KMS-11 (cell line): Measurements from ENCODE around the gene ZFYVE9.
"Not testable (repeated sequence)": the region's sequence is repeated elsewhere in the genome, so short reads cannot be mapped to it uniquely, and the experiment has no call there.

ENCODE experiments used
- H2AFZ ChIP-seq: fragments of 200-600 bp; sonication (generic); 2 replicates; pipeline ENCODE4 v1.6.1; 2016; ENCODE audit warnings: antibody characterized with exemption, mixed run types, low read depth
- H3K27ac ChIP-seq: fragments of 200-600 bp; sonication (generic); 2 replicates; pipeline ENCODE4 v1.6.1; 2016; ENCODE audit warnings: mild to moderate bottlenecking, mixed run types
- H3K27me3 ChIP-seq: fragments of 200-600 bp; sonication (generic); 2 replicates; pipeline ENCODE4 v1.6.1; 2017; ENCODE audit warnings: mild to moderate bottlenecking, low read depth, mixed run types, moderate library complexity; ENCODE audit not compliant: insufficient read depth
- H3K36me3 ChIP-seq: fragments of 200-600 bp; sonication (generic); 2 replicates; pipeline ENCODE4 v1.6.1; 2017; ENCODE audit warnings: mild to moderate bottlenecking, mixed run types; ENCODE audit not compliant: insufficient read depth
- H3K4me1 ChIP-seq: fragments of 200-600 bp; sonication (generic); 2 replicates; pipeline ENCODE4 v1.6.1; 2016; ENCODE audit warnings: mild to moderate bottlenecking, low read depth, mixed run types; ENCODE audit not compliant: poor library complexity, severe bottlenecking
- H3K4me2 ChIP-seq: fragments of 200-600 bp; sonication (generic); 2 replicates; pipeline ENCODE4 v1.7.0; 2016; ENCODE audit warnings: mild to moderate bottlenecking, mixed run types
- H3K4me3 ChIP-seq: fragments of 200-600 bp; sonication (generic); IDR thresholded peaks from 2 replicates; pipeline ENCODE4 v1.6.1; 2017; ENCODE audit warnings: low read depth, low read length, mixed read lengths; ENCODE audit not compliant: insufficient read depth
- H3K79me2 ChIP-seq: fragments of 200-600 bp; sonication (generic); 2 replicates; pipeline ENCODE4 v1.6.1; 2016; ENCODE audit warnings: low read depth, mixed run types; ENCODE audit not compliant: insufficient read depth
- H3K9ac ChIP-seq: fragments of 200-600 bp; sonication (generic); 2 replicates; pipeline ENCODE4 v1.6.1; 2016; ENCODE audit warnings: mild to moderate bottlenecking, mixed run types
- H4K20me1 ChIP-seq: fragments of 200-600 bp; sonication (generic); 2 replicates; pipeline ENCODE4 v1.6.1; 2016; ENCODE audit warnings: mild to moderate bottlenecking, mixed run types; ENCODE audit not compliant: insufficient read depth
- CTCF ChIP-seq: fragments of 200-600 bp; sonication (generic); conservative IDR thresholded peaks from 2 replicates; pipeline ENCODE4 v1.6.1; 2017; ENCODE audit warnings: low read depth, mild to moderate bottlenecking, antibody characterized with exemption, low read length, moderate library complexity, mixed read lengths

The ZFYVE9 gene

DNA sequence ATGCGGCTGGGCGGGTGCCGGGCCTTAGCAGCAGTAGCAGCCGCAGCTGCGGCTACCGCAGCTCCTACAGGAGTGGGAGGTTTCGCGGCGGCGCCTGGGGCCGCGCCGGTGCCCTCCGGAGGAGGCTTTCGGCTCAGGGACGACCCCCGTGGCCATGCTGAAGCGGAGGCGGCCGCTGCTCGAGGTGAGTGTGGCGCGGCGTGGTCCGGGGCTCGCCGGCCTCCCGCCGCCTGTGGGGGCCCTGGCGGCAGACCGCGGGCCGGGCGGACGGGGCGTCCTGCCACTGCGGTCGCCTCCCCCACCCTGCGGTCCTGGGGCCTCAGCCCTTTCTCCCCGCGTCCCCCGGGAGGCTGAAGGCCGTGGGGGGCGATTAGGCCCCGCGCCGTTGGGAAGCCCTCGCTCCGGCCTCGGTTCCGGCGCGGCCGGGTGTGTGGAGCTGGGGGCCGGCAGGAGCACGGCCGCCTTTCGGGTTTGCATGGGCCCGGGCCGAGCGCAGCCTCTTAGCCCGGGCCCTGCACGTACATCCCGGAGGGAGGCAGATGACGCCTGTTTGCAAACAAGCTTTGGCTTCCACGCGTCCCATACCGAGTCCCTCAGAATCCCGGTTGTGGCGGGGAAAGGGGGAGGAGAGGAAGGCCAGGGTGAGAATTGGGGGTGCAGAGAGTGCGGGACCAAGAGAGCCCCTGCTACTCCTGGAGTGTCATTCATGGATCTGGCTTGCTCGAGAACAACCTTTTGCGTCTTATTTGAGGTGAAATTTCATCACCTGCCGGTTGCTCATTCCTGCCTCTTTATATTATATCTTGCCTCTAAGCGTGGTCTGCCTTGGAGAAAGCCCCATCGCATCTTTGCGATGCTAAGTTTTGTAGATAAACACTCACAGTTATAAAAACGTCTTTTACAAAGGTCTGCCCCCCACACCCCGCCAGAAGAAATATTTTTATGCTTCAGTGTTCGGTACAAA, 613 bp downstream of the ZFYVE9 start:
- Histone ChIP-seq H4K20me1 (no peaks in the 10 kb centered on the region), H3K9ac (peak overlapping the region; percentile 94), H3K4me3 (peak overlapping the region; percentile 95), H2AFZ (peak overlapping the region; percentile 84), H3K4me1 (peaks cover 26% of the 10 kb centered on the region), H3K79me2 (peaks cover 23% of the 10 kb centered on the region; the same call in 1 of the 2 replicates), H3K27me3 (no peaks in the 10 kb centered on the region), H3K36me3 (no peaks in the 10 kb centered on the region), H3K4me2 (peak overlapping the region; percentile 89), H3K27ac (peak overlapping the region; percentile 78)
- TF ChIP-seq CTCF = 0 out of 2 replicates have a peak, but pooled peaks have one; percentile 6

DNA sequence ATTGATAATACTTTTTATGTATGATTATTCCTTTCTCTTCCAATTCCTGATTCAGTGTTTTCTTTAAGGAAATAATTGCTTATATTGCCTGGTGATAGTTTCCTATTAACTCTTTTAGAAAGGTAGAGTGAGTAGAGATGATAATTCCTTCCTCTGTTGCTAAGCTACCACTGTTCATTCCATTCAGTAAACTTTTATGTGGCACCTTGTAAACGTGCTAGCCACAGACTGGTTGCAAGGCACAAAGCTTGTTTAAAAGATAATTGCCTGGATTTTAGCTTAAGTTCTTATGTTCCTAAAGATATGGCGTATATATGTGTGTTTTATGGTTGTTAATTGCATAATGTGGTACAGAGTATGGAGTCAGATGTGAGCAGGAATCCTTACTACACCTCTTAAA, 3.2 kb downstream of the ZFYVE9 start:
- no peaks in the 10 kb centered on the region for H3K36me3 ChIP-seq
- H3K27ac ChIP-seq = no peak overlapping the region
- no peaks in the 10 kb centered on the region for H3K27me3 ChIP-seq
- H3K4me1 ChIP-seq = peaks cover 34% of the 10 kb centered on the region
- no peak overlapping the region for H3K4me2 ChIP-seq
- no peak overlapping the region for H3K4me3 ChIP-seq
- H3K9ac ChIP-seq = no peak overlapping the region
- H3K79me2 ChIP-seq = peaks cover 24% of the 10 kb centered on the region; the same call in 1 of the 2 replicates
- no peaks in the 10 kb centered on the region for H4K20me1 ChIP-seq
- no peak for TF ChIP-seq CTCF
- H2AFZ ChIP-seq = no peak overlapping the region

- H3K4me3 ChIP-seq, H3K9ac ChIP-seq, H3K4me2 ChIP-seq: not testable (repeated sequence)
Observed at GRCh38 chr1:52150445-52150844, 8.6 kb downstream of the ZFYVE9 start.

GRCh38 chr1:52150946-52151345, 9.1 kb downstream of the ZFYVE9 start:
- peaks cover 7% of the 10 kb centered on the region for H3K4me1 ChIP-seq
- no peak overlapping the region for H3K4me2 ChIP-seq
- no peaks in the 10 kb centered on the region for H3K36me3 ChIP-seq
- no peak overlapping the region for H3K27ac ChIP-seq
- no peaks in the 10 kb centered on the region for H3K27me3 ChIP-seq
- H2AFZ ChIP-seq = no peak overlapping the region
- no peaks in the 10 kb centered on the region for H4K20me1 ChIP-seq
- no peak overlapping the region for H3K4me3 ChIP-seq
- TF ChIP-seq CTCF = no peak
- H3K9ac ChIP-seq = no peak overlapping the region
- peaks cover 4% of the 10 kb centered on the region; the same call in 1 of the 2 replicates for H3K79me2 ChIP-seq

More at GRCh38 chr1:52150445-52150844, 8.6 kb downstream of the ZFYVE9 start:
- not testable (repeated sequence) for H3K27me3 ChIP-seq, H3K27ac ChIP-seq, H3K36me3 ChIP-seq, H2AFZ ChIP-seq, H3K79me2 ChIP-seq, H3K4me1 ChIP-seq, H4K20me1 ChIP-seq

GRCh38 chr1:52152572-52152971, 10.7 kb downstream of the ZFYVE9 start:
- Histone ChIP-seq H3K79me2 (no peaks in the 10 kb centered on the region; the same call in 1 of the 2 replicates), H2AFZ (no peak overlapping the region)

More at GRCh38 chr1:52152572-52152971, 10.7 kb downstream of the ZFYVE9 start:
- Histone ChIP-seq H3K27me3 (no peaks in the 10 kb centered on the region), H3K36me3 (no peaks in the 10 kb centered on the region), H4K20me1 (no peaks in the 10 kb centered on the region), H3K4me3 (no peak overlapping the region), H3K4me2 (no peak overlapping the region), H3K27ac (no peak overlapping the region), H3K9ac (no peak overlapping the region), H3K4me1 (peaks cover 7% of the 10 kb centered on the region)
- no peak for TF ChIP-seq CTCF
